ENCODE measurements around the gene CEP192.

- TF ChIP-seq CTCF (IDR thresholded peaks at IDR 0.05; ENCODE audit: low read depth, low read length, poor library complexity, severe bottlenecking) (no peak), EZH2phosphoT487 (IDR thresholded peaks at IDR 0.05; ENCODE audit: borderline replicate concordance, low read length) (no peak)
Observed at GRCh38 chr18:13138420-13139139, 147.4 kb downstream of the CEP192 start.
